Left lung (tissue), 10 donors: ENCODE data around the gene ZHX3. TPM values are rescaled to one million over a fixed set of nuclear protein-coding genes. Genes with fewer than 3 reads are reported as not detected.
A peak's percentile ranks its signal among the peaks of the same experiment; 100 is the strongest.

Experiments used
- ATAC-seq: fragments of 200-7000 bp; cut with Tn5 transposase; one replicate; pipeline ENCODE4 v1.9.1; 2020; ENCODE audit warnings: moderate library complexity
- DNase-seq, 4 donors: peaks; one replicate each; pipeline ENCODE4 v3.0.0-alpha.2; 2013 to 2020
- H3K27ac ChIP-seq, 2 donors: fragments of 200-600 bp; sonication (generic) in 1 of 2; one replicate each; pipeline versions ENCODE4 v1.5.0 to v1.8.0; 2020 to 2021
- H3K27me3 ChIP-seq, 2 donors: fragments of 200-600 bp; sonication (generic) in 1 of 2; one replicate each; pipeline versions ENCODE4 v1.5.0 to v1.8.0; 2020 to 2021
- H3K36me3 ChIP-seq, 2 donors: fragments of 200-600 bp; sonication (generic) in 1 of 2; one replicate each; pipeline versions ENCODE4 v1.5.0 to v1.8.0; 2020 to 2021
- H3K4me1 ChIP-seq, 2 donors: fragments of 200-600 bp; one replicate each; pipeline ENCODE4 v1.8.0; 2021
- H3K4me3 ChIP-seq, 2 donors: fragments of 200-600 bp; sonication (generic) in 1 of 2; one replicate each; pipeline versions ENCODE4 v1.5.0 to v1.8.0; 2020 to 2021; ENCODE audit warnings: mild to moderate bottlenecking in 1 of 2
- H3K9me3 ChIP-seq, 2 donors: fragments of 200-600 bp; sonication (generic) in 1 of 2; one replicate each; pipeline versions ENCODE4 v1.5.0 to v1.8.0; 2020 to 2021
- intact Hi-C, 2 donors: fragments of 100-400 bp; cut with DNase I; formaldehyde crosslinking; loops; one replicate each; pipeline versions ENCODE4 v1.11.2 to v1.14.2; 2022
- polyA plus RNA-seq, 6 donors: library from polyadenylated mRNA; unstranded; fragments of 120-200 nt; gene quantifications; one replicate each; pipeline ENCODE4 v1.2.1, GENCODE V29; 2013; ENCODE audit not compliant: insufficient read length in 6 of 6
- total RNA-seq, 2 donors: library from RNA; stranded (reverse); fragmentation: NEBNext Ultra II Directional; extraction: Animal tissue kit (Norgen Biotek cat#: 25700); gene quantifications; one replicate each; pipeline ENCODE4 v1.2.1, GENCODE V29; 2021
- TF ChIP-seq, protein P1 (sequence below), 2 donors: fragments of 200-600 bp; sonication (generic) in 1 of 2; IDR thresholded peaks; one replicate each; pipeline versions ENCODE4 v1.5.0 to v1.8.0; 2021; ENCODE audit warnings: antibody characterized with exemption in 2 of 2
- donor health status: DM: no; HTN: yes; CAD: no.
- donor health status: DM: no; HTN: no; CAD: no.

ZHX3 gene
- total and polyA plus RNA-seq, 8 donors = 8.1 to 47.9 (median 11.2) TPM

DNA sequence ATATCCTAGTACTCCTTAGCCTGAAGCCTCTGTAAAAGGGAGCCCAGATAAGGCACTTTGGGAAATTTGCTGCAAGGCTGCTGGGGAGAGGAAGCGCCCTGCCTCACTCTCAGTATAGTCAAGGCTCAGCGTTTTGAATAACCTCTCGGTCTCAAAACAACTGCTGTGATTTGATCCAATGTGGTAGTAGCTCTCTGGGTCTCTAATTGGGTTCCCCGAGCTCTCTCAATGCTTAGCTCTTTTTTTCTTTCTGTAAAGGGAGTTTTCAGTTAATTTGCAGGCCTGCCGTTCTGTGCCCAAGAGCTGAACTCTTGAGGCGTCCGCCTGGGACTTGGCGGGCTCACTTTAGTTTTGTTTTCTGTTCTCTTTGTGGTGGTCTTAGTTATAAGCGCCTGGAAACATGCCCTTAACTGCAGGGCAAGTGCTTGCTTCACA is 41.2 kb downstream of the ZHX3 start:
- intact Hi-C loops = no loop called here
- Histone ChIP-seq H3K27me3 (no peaks in the 10 kb centered on the region), H3K27ac (peak overlapping the region; percentile 35 to 66), H3K4me1 (peaks cover 9 to 20% of the 10 kb centered on the region in 2 donors), H3K36me3 (no peaks in the 10 kb centered on the region), H3K9me3 (no peaks in the 10 kb centered on the region), H3K4me3 (no peak overlapping the region)
- TF ChIP-seq, protein P1, sequence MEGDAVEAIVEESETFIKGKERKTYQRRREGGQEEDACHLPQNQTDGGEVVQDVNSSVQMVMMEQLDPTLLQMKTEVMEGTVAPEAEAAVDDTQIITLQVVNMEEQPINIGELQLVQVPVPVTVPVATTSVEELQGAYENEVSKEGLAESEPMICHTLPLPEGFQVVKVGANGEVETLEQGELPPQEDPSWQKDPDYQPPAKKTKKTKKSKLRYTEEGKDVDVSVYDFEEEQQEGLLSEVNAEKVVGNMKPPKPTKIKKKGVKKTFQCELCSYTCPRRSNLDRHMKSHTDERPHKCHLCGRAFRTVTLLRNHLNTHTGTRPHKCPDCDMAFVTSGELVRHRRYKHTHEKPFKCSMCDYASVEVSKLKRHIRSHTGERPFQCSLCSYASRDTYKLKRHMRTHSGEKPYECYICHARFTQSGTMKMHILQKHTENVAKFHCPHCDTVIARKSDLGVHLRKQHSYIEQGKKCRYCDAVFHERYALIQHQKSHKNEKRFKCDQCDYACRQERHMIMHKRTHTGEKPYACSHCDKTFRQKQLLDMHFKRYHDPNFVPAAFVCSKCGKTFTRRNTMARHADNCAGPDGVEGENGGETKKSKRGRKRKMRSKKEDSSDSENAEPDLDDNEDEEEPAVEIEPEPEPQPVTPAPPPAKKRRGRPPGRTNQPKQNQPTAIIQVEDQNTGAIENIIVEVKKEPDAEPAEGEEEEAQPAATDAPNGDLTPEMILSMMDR (IDR thresholded peaks at IDR 0.05) = no peak
- DNase-seq (peak in 2 of 4 donors; percentile 23 to 76), ATAC-seq (peak; percentile 81)

DNA sequence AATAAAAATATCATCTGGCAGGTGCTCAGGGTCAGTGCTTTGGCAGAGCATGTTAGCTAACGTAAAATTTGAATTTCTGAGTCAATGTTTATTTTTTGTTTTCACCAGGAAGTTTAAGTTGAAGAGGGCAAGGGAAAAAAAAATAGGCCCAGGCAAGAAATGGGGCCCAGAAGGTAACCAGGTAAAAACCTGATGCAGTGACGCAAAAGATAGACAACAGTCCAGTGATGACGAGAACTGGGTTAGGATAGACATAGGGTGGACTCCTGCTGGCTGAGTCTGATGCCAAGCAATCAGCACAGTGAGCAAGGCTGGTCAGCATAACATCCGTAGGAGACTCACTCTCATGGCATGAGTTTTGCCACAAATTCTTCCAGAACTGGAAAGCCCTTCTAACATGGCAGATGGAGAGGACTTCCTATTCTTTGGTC is 42.2 kb downstream of the ZHX3 start:
- peaks cover 8 to 20% of the 10 kb centered on the region in 2 donors for H3K4me1 ChIP-seq
- no peaks in the 10 kb centered on the region for H3K36me3 ChIP-seq
- TF ChIP-seq, protein P1 (IDR thresholded peaks at IDR 0.05) = no peak
- H3K9me3 ChIP-seq = no peaks in the 10 kb centered on the region
- H3K4me3 ChIP-seq = no peak overlapping the region
- ATAC-seq (peak; percentile 69), DNase-seq (peak in 1 of 4 donors; percentile 33)
- H3K27ac ChIP-seq = no peak overlapping the region
- intact Hi-C loops = no loop called here
- H3K27me3 ChIP-seq = no peaks in the 10 kb centered on the region

- Histone ChIP-seq H3K9me3 (no peaks in the 10 kb centered on the region), H3K27ac (no peak overlapping the region), H3K4me3 (no peak overlapping the region), H3K36me3 (no peaks in the 10 kb centered on the region), H3K4me1 (peaks cover 0 to 14% of the 10 kb centered on the region in 2 donors), H3K27me3 (no peaks in the 10 kb centered on the region)
- DNase-seq (no peak), ATAC-seq (no peak)
- intact Hi-C loops = no loop called here
- TF ChIP-seq, protein P1 (IDR thresholded peaks at IDR 0.05) = no peak
Measured at GRCh38 chr20:41274152-41274551, 43.4 kb downstream of the ZHX3 start.

DNA sequence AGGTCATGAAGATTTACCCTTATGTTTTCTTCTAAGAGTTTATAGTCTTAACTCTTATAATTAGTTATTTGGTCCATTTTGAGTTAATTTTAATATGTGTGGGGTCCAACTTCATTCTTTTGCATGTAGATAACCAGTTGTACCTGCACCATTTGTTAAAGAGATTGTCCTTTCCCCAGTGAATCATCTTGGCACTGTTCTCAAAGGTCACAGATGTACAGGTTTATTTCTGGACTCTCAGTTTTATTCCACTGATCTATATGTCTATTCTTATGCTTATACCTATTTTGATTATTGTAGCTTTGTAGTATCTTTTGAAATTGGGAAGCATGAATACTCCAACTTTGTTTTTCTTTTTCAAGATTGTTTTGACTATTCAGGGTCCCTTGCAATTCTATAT is 44.1 kb downstream of the ZHX3 start:
- H3K4me3 ChIP-seq = no peak overlapping the region
- TF ChIP-seq, protein P1 (IDR thresholded peaks at IDR 0.05) = no peak
- intact Hi-C loops = no loop called here
- ATAC-seq = no peak
- no peak for DNase-seq
- no peaks in the 10 kb centered on the region for H3K9me3 ChIP-seq
- H3K4me1 ChIP-seq = peaks cover 0 to 11% of the 10 kb centered on the region in 2 donors
- H3K36me3 ChIP-seq = peaks cover 0 to under 1% of the 10 kb centered on the region in 2 donors
- H3K27ac ChIP-seq = no peak overlapping the region
- H3K27me3 ChIP-seq = no peaks in the 10 kb centered on the region

- no peak overlapping the region for H3K4me3 ChIP-seq
- H3K36me3 ChIP-seq = peaks cover 0 to 11% of the 10 kb centered on the region in 2 donors
- no peaks in the 10 kb centered on the region for H3K27me3 ChIP-seq
- ATAC-seq = no peak
- peaks cover 0 to 11% of the 10 kb centered on the region in 2 donors for H3K4me1 ChIP-seq
- intact Hi-C loops = no loop called here
- no peak for DNase-seq
- TF ChIP-seq, protein P1 (IDR thresholded peaks at IDR 0.05) = no peak
- no peak overlapping the region for H3K27ac ChIP-seq
- H3K9me3 ChIP-seq = no peaks in the 10 kb centered on the region
Measured at GRCh38 chr20:41272339-41272738, 45.2 kb downstream of the ZHX3 start.
